DMS114 treated with DMSO at 0.1 percent for 48 hours (cell line): ENCODE measurements around the gene CHADL.

Experiments used
- DNase-seq: peaks from one replicate; lab custom pipeline; 2025; ENCODE audit not compliant: unreplicated experiment; lab: John Stamatoyannopoulos, UW

The CHADL gene

GRCh38 chr22:41257696-41258095 lies 17.0 kb upstream of the CHADL start:
- no peak for DNase-seq

GRCh38 chr22:41256254-41257253 lies 15.8 kb upstream of the CHADL start:
- DNase-seq: no peak

GRCh38 chr22:41254230-41254629 lies 13.5 kb upstream of the CHADL start:
- DNase-seq: no peak

GRCh38 chr22:41252365-41252764 lies 11.6 kb upstream of the CHADL start:
- DNase-seq: no peak

DNA sequence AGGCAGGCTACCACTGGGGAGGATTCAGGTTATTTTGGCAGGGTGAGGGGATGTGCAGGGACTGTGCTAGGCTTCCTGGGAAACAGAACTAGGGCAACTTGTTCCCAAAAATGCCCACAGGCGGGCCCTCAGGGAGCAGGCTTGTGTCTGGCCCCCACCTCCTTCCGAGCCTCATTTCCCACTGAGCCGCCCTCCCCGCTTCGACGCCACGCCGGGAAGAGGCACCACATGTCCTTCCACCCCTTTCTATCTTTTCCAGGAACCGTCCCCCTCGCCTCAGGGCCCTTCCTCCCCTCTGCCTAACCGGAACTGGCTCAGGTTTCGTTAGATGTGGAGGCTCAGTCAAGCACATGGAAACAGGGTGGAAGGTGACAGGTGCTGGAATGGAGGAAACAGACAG lies 9.4 kb upstream of the CHADL start:
- no peak for DNase-seq

GRCh38 chr22:41249442-41249841 lies 8.7 kb upstream of the CHADL start:
- no peak for DNase-seq

DNA sequence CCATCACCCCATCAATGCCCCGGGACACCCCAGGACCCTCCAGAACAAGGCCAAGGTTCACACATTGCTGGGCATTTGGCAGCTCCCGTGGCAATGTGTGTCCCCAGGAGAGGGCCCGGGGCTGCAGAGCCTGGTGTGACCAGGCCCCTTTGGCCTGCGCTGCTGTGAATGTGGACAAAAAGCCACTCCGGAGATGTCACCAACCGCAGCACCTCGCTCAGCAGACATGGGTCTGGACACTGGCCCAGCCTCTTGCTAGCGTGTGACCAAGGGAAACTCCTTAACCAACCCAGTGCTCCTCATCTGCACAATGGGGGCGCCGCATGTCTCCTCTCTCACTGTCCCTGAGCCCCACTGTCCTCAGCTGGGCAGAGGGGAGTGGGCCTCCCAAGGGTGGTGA lies 8.0 kb upstream of the CHADL start:
- no peak for DNase-seq

DNA sequence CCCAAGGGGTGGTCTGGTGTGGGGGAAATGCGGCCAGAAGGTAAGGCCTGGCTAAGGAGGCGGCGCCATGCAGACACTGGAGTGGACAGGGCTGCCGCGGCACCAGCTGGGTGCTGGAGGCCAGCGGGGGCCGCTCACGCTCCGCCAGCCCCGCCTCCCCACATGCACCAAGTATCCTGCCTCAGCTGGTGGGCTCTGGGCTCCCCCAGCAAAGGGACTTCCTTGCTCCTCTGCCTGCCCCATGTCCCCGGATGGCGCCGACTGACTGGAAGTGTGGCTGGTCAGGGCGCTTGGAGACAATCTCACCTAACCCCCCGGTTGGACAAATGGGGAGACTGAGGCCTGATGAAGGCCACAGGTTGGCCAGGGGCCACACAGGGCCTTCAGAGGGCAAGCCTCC lies 7.6 kb upstream of the CHADL start:
- no peak for DNase-seq

DNA sequence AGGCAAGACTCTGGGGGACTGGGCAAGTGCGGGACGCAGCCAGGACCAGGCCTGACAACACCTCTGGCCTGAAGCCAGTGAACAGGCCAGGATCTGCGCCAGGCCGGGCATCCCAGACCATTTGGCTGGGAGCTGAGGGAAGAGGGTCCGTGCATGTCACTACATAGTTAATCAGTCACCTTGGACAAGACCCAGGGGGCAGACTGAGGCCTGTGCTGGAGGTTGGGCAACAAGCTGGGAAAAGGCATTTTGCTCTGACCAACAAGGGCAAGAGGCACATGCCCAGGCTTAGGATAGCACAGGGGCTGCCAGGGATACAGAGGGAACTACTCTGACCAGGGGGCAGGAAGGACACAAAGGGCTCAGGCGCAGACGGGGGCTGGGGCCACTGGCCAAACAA lies 7.0 kb upstream of the CHADL start:
- no peak for DNase-seq

- no peak for DNase-seq
Observed at GRCh38 chr22:41245917-41246499, 5.3 kb upstream of the CHADL start.

DNA sequence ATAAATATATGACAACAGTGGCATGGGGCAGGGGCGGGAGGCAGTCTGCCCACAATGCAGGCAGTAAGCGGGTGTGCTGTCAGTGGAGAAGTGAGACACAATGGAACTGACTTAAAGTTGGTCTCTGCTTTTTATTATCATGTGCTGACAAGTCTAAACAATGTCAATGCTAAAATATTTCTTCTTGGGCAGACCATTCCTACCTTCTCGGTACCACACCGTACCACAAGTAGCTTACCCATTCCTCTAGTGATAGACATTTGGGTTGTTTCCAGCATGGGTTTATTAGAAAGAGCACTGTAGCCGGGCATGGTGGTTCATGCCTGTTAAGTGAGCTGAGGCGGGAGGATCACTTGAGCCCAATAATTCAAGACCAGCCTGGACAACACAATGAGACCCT lies 2.6 kb upstream of the CHADL start:
- no peak for DNase-seq

GRCh38 chr22:41242396-41243117 lies 1.8 kb upstream of the CHADL start:
- DNase-seq: no peak

DNA sequence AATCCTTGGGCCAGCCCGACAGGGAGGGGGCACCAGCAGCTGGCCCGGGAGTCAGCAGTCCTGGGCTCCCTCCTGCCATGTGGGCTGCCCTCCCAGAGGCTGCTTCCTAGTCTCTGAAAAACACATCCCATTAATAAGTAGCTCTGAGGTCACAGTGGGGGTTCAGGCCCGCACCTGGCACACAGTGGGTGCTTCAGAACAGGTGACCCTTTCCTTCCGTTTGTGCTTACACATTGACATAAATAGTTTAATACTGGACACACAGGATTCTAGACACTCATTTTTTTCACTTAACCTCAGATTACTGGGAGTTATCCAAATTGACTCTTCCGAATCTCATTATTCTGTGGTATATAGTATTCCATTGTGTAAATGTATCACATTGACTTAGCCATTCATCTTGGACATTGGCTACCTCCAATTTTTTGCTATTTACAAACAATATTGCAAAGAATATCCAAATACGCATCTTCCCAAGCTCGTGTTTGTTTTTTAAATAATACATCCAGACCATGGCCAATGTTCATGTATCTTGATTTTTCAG lies 474 bp upstream of the CHADL start:
- DNase-seq: no peak

GRCh38 chr22:41239443-41240128 lies 1.1 kb downstream of the CHADL start:
- DNase-seq: no peak

- DNase-seq: no peak
Observed at GRCh38 chr22:41238570-41239442, 1.9 kb downstream of the CHADL start.

- no peak for DNase-seq
Observed at GRCh38 chr22:41237707-41238569, 2.8 kb downstream of the CHADL start.

- no peak for DNase-seq
Observed at GRCh38 chr22:41237036-41237706, 3.6 kb downstream of the CHADL start.
